Measurements from ENCODE around the gene FGGY.

DNA sequence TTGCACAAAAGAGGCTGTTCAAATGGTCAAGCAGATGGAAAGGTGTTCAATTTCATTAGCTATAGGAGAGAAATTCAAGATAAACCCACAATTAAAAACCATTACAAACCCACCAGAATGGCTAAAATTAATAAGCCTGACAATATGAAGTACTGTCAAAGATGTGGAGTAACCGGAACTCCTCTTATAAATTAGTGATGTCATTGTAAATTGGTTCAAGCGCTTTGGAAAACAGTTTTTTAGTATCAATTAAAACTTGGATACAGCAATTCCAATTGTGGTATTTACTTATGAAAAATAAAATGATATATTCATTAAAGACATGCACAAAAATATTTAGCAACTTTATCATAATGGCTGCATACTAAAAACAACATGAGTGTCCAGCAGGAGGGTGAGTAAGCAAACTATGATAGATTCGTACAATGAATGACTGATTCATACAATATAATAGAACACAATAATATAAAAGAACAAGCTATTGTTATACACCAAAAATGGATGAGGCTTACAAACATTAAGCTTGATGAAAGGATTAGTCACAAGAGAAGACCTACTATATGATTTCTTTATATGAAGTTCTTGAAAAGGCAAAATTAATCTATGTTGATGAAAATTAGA is 38.4 kb upstream of the FGGY start:
- TF ChIP-seq, protein P1, sequence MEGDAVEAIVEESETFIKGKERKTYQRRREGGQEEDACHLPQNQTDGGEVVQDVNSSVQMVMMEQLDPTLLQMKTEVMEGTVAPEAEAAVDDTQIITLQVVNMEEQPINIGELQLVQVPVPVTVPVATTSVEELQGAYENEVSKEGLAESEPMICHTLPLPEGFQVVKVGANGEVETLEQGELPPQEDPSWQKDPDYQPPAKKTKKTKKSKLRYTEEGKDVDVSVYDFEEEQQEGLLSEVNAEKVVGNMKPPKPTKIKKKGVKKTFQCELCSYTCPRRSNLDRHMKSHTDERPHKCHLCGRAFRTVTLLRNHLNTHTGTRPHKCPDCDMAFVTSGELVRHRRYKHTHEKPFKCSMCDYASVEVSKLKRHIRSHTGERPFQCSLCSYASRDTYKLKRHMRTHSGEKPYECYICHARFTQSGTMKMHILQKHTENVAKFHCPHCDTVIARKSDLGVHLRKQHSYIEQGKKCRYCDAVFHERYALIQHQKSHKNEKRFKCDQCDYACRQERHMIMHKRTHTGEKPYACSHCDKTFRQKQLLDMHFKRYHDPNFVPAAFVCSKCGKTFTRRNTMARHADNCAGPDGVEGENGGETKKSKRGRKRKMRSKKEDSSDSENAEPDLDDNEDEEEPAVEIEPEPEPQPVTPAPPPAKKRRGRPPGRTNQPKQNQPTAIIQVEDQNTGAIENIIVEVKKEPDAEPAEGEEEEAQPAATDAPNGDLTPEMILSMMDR (IDR thresholded peaks at IDR 0.05; ENCODE audit: insufficient read depth, low read length, poor library complexity, severe bottlenecking): no peak
- TF ChIP-seq EZH2phosphoT487 (conservative IDR thresholded peaks at IDR 0.05; ENCODE audit: low read length): no peak
